HG03045 (cell line): ENCODE measurements around the gene DGCR8.

Experiments
- ATAC-seq: cut with Tn5 transposase; IDR thresholded peaks from one replicate; pipeline ENCODE4 v1.9.1; 2021; ENCODE audit warnings: mild to moderate bottlenecking, moderate library complexity; ENCODE audit not compliant: unreplicated experiment

Gene DGCR8

GRCh38 chr22:20135265-20135664 is 55.2 kb downstream of the DGCR8 start:
- no peak for ATAC-seq

GRCh38 chr22:20135806-20136602 is 56.0 kb downstream of the DGCR8 start:
- ATAC-seq: no peak

GRCh38 chr22:20136603-20136873 is 56.5 kb downstream of the DGCR8 start:
- no peak for ATAC-seq

GRCh38 chr22:20137113-20137512 is 57.1 kb downstream of the DGCR8 start:
- ATAC-seq: no peak

GRCh38 chr22:20137671-20138416 is 57.8 kb downstream of the DGCR8 start:
- ATAC-seq: no peak

GRCh38 chr22:20138417-20138738 is 58.3 kb downstream of the DGCR8 start:
- no peak for ATAC-seq

GRCh38 chr22:20138868-20139267 is 58.8 kb downstream of the DGCR8 start:
- ATAC-seq: no peak

- ATAC-seq: no peak
These were observed 59.5 kb downstream of the DGCR8 start for GRCh38 chr22:20139391-20140106.

GRCh38 chr22:20140107-20140445 is 60.0 kb downstream of the DGCR8 start:
- no peak for ATAC-seq

GRCh38 chr22:20140521-20140964 is 60.5 kb downstream of the DGCR8 start:
- ATAC-seq: no peak

GRCh38 chr22:20141186-20142077 is 61.4 kb downstream of the DGCR8 start:
- ATAC-seq: no peak

- ATAC-seq: no peak
These were observed 62.9 kb downstream of the DGCR8 start for GRCh38 chr22:20142711-20143621.

GRCh38 chr22:20143883-20144665 is 64.0 kb downstream of the DGCR8 start:
- no peak for ATAC-seq

- no peak for ATAC-seq
These were observed 65.3 kb downstream of the DGCR8 start for GRCh38 chr22:20145206-20145831.

- ATAC-seq: no peak
These were observed 65.8 kb downstream of the DGCR8 start for GRCh38 chr22:20145832-20146223.

GRCh38 chr22:20146777-20147176 is 66.7 kb downstream of the DGCR8 start:
- no peak for ATAC-seq

- no peak for ATAC-seq
These were observed 67.4 kb downstream of the DGCR8 start for GRCh38 chr22:20147237-20147988.

GRCh38 chr22:20148414-20148813 is 68.4 kb downstream of the DGCR8 start:
- no peak for ATAC-seq
